Lower leg skin (tissue), 4 donors: ENCODE measurements around the gene VANGL2. TPM values are rescaled to one million over a fixed set of nuclear protein-coding genes. Genes with fewer than 3 reads are reported as not detected.

Experiments
- DNase-seq, 2 donors: peaks; one replicate each; pipeline ENCODE4 v3.0.0-alpha.2; 2019; ENCODE audit warnings: low spot score in 2 of 2
- H3K4me3 ChIP-seq: fragments of 200-600 bp; sonication (generic); 2 replicates; pipeline ENCODE4 v1.5.1; 2017; ENCODE audit warnings: mild to moderate bottlenecking, low read depth; ENCODE audit not compliant: poor library complexity, severe bottlenecking
- CTCF ChIP-seq, 3 donors: fragments of 450-650 bp; IDR thresholded peaks; one replicate each; pipeline ENCODE4 v1.5.1; 2016; ENCODE audit warnings: antibody characterized with exemption in 3 of 3, mild to moderate bottlenecking in 3 of 3, moderate library complexity in 2 of 3
- POLR2A ChIP-seq, 2 donors: fragments of 450-650 bp; IDR thresholded peaks; one replicate each; pipeline ENCODE4 v1.6.1; 2016 to 2017; ENCODE audit warnings: antibody characterized with exemption in 2 of 2, mild to moderate bottlenecking in 1 of 2, moderate library complexity in 1 of 2
- WGBS, 2 donors: methylation state at CpG; one replicate each; pipeline ENCODE4 v1.1.5; 2018; 5-methylcytosine and 5-hydroxymethylcytosine counted together
- intact Hi-C: fragments of 100-400 bp; cut with DNase I; formaldehyde crosslinking; loops from one replicate; pipeline ENCODE4 v1.15.0; 2023; ENCODE audit warnings: low total_unique reads
- total RNA-seq, 4 donors: library from RNA; depleted of rRNA; stranded (reverse); fragments of >200 nt; gene quantifications; one replicate each; pipeline ENCODE4 v1.1.0, GENCODE V29; 2016

Gene VANGL2
- 10 to 100 TPM; 18.7 to 27.3 (median 24.4) TPM for total RNA-seq

GRCh38 chr1:160400223-160400645 lies at the start of gene VANGL2:
Gene VANGL2 (plus strand): TSS chr1:160400564. CDS start chr1:160415838, 15,274 bp downstream.
- peak in 1 of 2 donors; percentile 93 for DNase-seq
- intact Hi-C loops, result no loop called here
- TF ChIP-seq CTCF (IDR thresholded peaks at IDR 0.05) (no peak), POLR2A (IDR thresholded peaks at IDR 0.05) (no peak)
- WGBS, 2 donors, result 1 to 4% methylated on average over 20 to 25 of the region's 34 CpGs
- H3K4me3 ChIP-seq, result peak within 1 kb of the TSS; percentile 76

DNA sequence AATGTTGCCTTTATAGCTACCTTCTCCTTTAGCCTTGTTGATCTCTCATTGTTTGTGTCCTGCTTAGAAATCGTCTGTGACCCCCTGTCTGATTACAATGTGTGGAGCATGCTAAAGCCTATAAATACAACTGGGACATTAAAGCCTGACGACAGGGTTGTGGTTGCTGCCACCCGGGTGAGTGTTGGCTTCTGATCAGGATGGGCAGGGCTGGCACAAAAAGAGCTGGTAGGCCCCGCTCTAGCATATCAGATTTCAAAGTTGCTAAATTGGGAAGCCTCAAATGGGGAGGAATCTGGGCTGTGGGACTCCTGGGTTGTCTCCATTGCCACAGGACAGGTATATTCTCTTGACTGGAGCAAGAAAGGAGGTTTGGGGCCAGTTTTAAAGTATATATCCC lies 48.7 kb upstream of the VANGL2 start:
- intact Hi-C loops, result no loop called here
- 58 to 68% methylated on average over 4 of the region's 4 CpGs for WGBS, 2 donors
- DNase-seq, result peak in 1 of 2 donors; percentile 65
- no peak overlapping the region for H3K4me3 ChIP-seq
- TF ChIP-seq POLR2A (IDR thresholded peaks at IDR 0.05) (no peak), CTCF (IDR thresholded peaks at IDR 0.05) (no peak)

DNA sequence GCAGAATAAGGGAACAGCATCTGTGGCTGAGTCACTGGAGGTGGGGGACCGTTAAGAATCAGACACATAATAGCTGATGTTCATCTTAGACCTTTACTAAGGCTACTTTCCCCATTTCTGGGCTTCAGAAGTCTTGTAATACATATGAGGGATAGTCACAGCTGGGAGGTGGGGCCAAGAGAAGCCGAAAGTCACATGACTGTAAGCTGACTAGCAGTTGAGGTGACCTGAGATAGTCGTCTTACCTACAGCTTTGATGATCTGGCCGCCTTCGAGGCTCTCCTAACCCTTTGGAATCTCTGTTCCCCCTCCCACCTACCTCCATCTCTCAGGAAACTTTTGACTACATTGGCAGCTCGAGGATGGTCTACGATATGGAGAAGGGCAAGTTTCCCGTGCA lies 47.8 kb upstream of the VANGL2 start:
- H3K4me3 ChIP-seq, result no peak overlapping the region
- 89% methylated on average over 8 of the region's 8 CpGs for WGBS, 2 donors
- intact Hi-C loops, result no loop called here
- peak in 1 of 2 donors; percentile 65 for DNase-seq
- TF ChIP-seq POLR2A (IDR thresholded peaks at IDR 0.05) (no peak), CTCF (IDR thresholded peaks at IDR 0.05) (no peak)

- intact Hi-C loops, result no loop called here
- WGBS, 2 donors, result 91 to 94% methylated on average over 2 of the region's 2 CpGs
- H3K4me3 ChIP-seq, result no peak overlapping the region
- no peak for TF ChIP-seq CTCF (IDR thresholded peaks at IDR 0.05)
- DNase-seq, result peak in 1 of 2 donors; percentile 31
Observed at GRCh38 chr1:160353223-160353622, 47.1 kb upstream of the VANGL2 start.

GRCh38 chr1:160354388-160354985 lies 45.9 kb upstream of the VANGL2 start:
- no peak for DNase-seq
- intact Hi-C loops, result no loop called here
- 79 to 80% methylated on average over 5 of the region's 5 CpGs for WGBS, 2 donors
- no peak overlapping the region for H3K4me3 ChIP-seq
- no peak for TF ChIP-seq CTCF (IDR thresholded peaks at IDR 0.05)
- no peak for TF ChIP-seq POLR2A (IDR thresholded peaks at IDR 0.05)
